H9 (cell line): Measurements from ENCODE around the gene BTRC. TPM values are rescaled to one million over a fixed set of nuclear protein-coding genes. Genes with fewer than 3 reads are reported as not detected.

Experiments
- DNase-seq: peaks from one replicate; pipeline ENCODE4 v3.0.0-alpha.2; 2017
- H2AFZ ChIP-seq: one replicate; pipeline ENCODE4 v1.6.1; 2013; ENCODE audit warnings: mild to moderate bottlenecking, low read length, control low read depth, moderate library complexity
- H2AK5ac ChIP-seq: 2 replicates; pipeline ENCODE4 v1.6.1; 2013; ENCODE audit warnings: low read length, control low read depth, mixed read lengths; ENCODE audit not compliant: insufficient read length
- H2BK120ac ChIP-seq: one replicate; pipeline ENCODE4 v1.6.1; 2013; ENCODE audit warnings: low read depth, mild to moderate bottlenecking, low read length, control low read depth, inconsistent platforms; ENCODE audit not compliant: poor library complexity, severe bottlenecking
- H2BK12ac ChIP-seq: 2 replicates; pipeline ENCODE4 v1.6.1; 2013; ENCODE audit warnings: low read length, control low read depth, mixed read lengths, low read depth; ENCODE audit not compliant: insufficient read length
- H2BK15ac ChIP-seq: 2 replicates; pipeline ENCODE4 v1.6.1; 2013; ENCODE audit warnings: low read depth, low read length, control low read depth
- H2BK20ac ChIP-seq: one replicate; pipeline ENCODE4 v1.6.1; 2013; ENCODE audit warnings: low read depth, mild to moderate bottlenecking, low read length, control low read depth, inconsistent platforms; ENCODE audit not compliant: poor library complexity, severe bottlenecking
- H2BK5ac ChIP-seq: 2 replicates; pipeline ENCODE4 v1.6.1; 2013; ENCODE audit warnings: low read length, control low read depth, mixed read lengths; ENCODE audit not compliant: insufficient read length
- H3K14ac ChIP-seq: 2 replicates; pipeline ENCODE4 v1.6.1; 2013; ENCODE audit warnings: low read length, control low read depth; ENCODE audit not compliant: insufficient read depth
- H3K18ac ChIP-seq: 2 replicates; pipeline ENCODE4 v1.6.1; 2013; ENCODE audit warnings: low read depth, mild to moderate bottlenecking, mixed read lengths, low read length, control low read depth; ENCODE audit not compliant: insufficient read length
- H3K23ac ChIP-seq: 2 replicates; pipeline ENCODE4 v1.6.1; 2013; ENCODE audit warnings: low read length, control low read depth, mixed read lengths, low read depth; ENCODE audit not compliant: insufficient read length
- H3K23me2 ChIP-seq: 2 replicates; pipeline ENCODE4 v1.6.1; 2013; ENCODE audit warnings: low read depth, mild to moderate bottlenecking, mixed read lengths, low read length, control low read depth; ENCODE audit not compliant: insufficient read length, poor library complexity, severe bottlenecking
- H3K27ac ChIP-seq: 2 replicates; pipeline ENCODE4 v1.5.1; 2013; ENCODE audit warnings: low read length, control low read depth, mixed read lengths, low read depth; ENCODE audit not compliant: insufficient read length
- H3K27me3 ChIP-seq: 2 replicates; pipeline ENCODE4 v1.6.1; 2013; ENCODE audit warnings: low read length, control low read depth, inconsistent platforms; ENCODE audit not compliant: insufficient read depth
- H3K4ac ChIP-seq: 2 replicates; pipeline ENCODE4 v1.6.1; 2013; ENCODE audit warnings: low read depth, mild to moderate bottlenecking, control low read depth, inconsistent platforms, low read length, moderate library complexity
- H3K4me1 ChIP-seq: 2 replicates; pipeline ENCODE4 v1.6.1; 2013; ENCODE audit warnings: low read length, control low read depth, inconsistent platforms; ENCODE audit not compliant: insufficient read depth
- H3K4me2 ChIP-seq: 2 replicates; pipeline ENCODE4 v1.6.1; 2013; ENCODE audit warnings: low read length, control low read depth, mixed read lengths; ENCODE audit not compliant: insufficient read length, insufficient read depth
- H3K56ac ChIP-seq: 2 replicates; pipeline ENCODE4 v1.6.1; 2013; ENCODE audit warnings: low read depth, mild to moderate bottlenecking, mixed read lengths, low read length, control low read depth; ENCODE audit not compliant: insufficient read length
- H3K79me1 ChIP-seq: 2 replicates; pipeline ENCODE4 v1.6.1; 2013; ENCODE audit warnings: low read depth, mild to moderate bottlenecking, moderate library complexity, low read length, control low read depth, inconsistent platforms; ENCODE audit not compliant: insufficient read depth, poor library complexity, severe bottlenecking
- H3K79me2 ChIP-seq: 2 replicates; pipeline ENCODE4 v1.6.1; 2013; ENCODE audit warnings: low read length, control low read depth, inconsistent platforms; ENCODE audit not compliant: insufficient read depth
- H3K9ac ChIP-seq: 2 replicates; pipeline ENCODE4 v1.6.1; 2013; ENCODE audit warnings: low read length, control low read depth, mixed read lengths; ENCODE audit not compliant: insufficient read length; ENCODE audit errors: extremely low read depth
- H3K9me3 ChIP-seq: one replicate; pipeline ENCODE4 v1.6.1; 2013; ENCODE audit warnings: low read depth, low read length, inconsistent platforms; ENCODE audit not compliant: control insufficient read depth
- H3T11ph ChIP-seq: one replicate; pipeline ENCODE4 v1.6.1; 2013; ENCODE audit warnings: mild to moderate bottlenecking, low read length, control low read depth, inconsistent platforms
- H4K20me1 ChIP-seq: one replicate; pipeline ENCODE4 v1.6.1; 2013; ENCODE audit not compliant: control insufficient read depth, insufficient read length, insufficient read depth
- H4K5ac ChIP-seq: 2 replicates; pipeline ENCODE4 v1.6.1; 2013; ENCODE audit warnings: low read depth, mild to moderate bottlenecking, mixed read lengths, low read length, control low read depth; ENCODE audit not compliant: insufficient read length
- H4K8ac ChIP-seq: replicated peaks from 2 replicates; pipeline ENCODE4 v1.6.1; 2013; ENCODE audit warnings: low read length, control low read depth, mixed read lengths, low read depth; ENCODE audit not compliant: insufficient read length
- H4K91ac ChIP-seq: 2 replicates; pipeline ENCODE4 v1.6.1; 2013; ENCODE audit warnings: low read depth, mild to moderate bottlenecking, moderate library complexity, mixed read lengths, low read length, control low read depth; ENCODE audit not compliant: insufficient read length
- H3K27ac Mint-ChIP-seq, 3 experiments: 2 replicates in 2 of 3; 3 replicates in 1 of 3; pipeline ENCODE4 v1.8.0; 2020 to 2021; ENCODE audit warnings: mixed read lengths in 3 of 3, mild to moderate bottlenecking in 1 of 3, moderate library complexity in 1 of 3
- H3K27me3 Mint-ChIP-seq: 2 replicates; pipeline ENCODE4 v1.8.0; 2021; ENCODE audit warnings: low read depth, mild to moderate bottlenecking, moderate library complexity, mixed read lengths
- H3K36me3 Mint-ChIP-seq, 3 experiments: 2 replicates in 2 of 3; 3 replicates in 1 of 3; pipeline ENCODE4 v1.8.0; 2020 to 2021; ENCODE audit warnings: low read depth in 3 of 3, mixed read lengths in 3 of 3; ENCODE audit not compliant: insufficient read depth in 1 of 3
- H3K4me1 Mint-ChIP-seq, 2 experiments: 2 replicates each; pipeline ENCODE4 v1.8.0; 2020; ENCODE audit warnings: mixed read lengths in 2 of 2
- H3K4me3 Mint-ChIP-seq, 2 experiments: 2 replicates in 1 of 2; 3 replicates in 1 of 2; pipeline ENCODE4 v1.8.0; 2020 to 2021; ENCODE audit warnings: mild to moderate bottlenecking in 2 of 2, mixed read lengths in 2 of 2, moderate library complexity in 1 of 2
- H3K9me3 Mint-ChIP-seq, 2 experiments: 2 replicates in 1 of 2; 3 replicates in 1 of 2; pipeline ENCODE4 v1.8.0; 2020; ENCODE audit warnings: mild to moderate bottlenecking in 2 of 2, mixed read lengths in 2 of 2, moderate library complexity in 1 of 2
- WGBS: extraction: QIAGEN DNeasy Blood & Tissue Kit; methylation state at CpG from one replicate; pipeline ENCODE4 v1.1.7; 2013; ENCODE audit warnings: missing lambda C conversion rate, low lambda C conversion rate, mixed read lengths; ENCODE audit not compliant: insufficient read length; ENCODE audit errors: extremely low coverage; 5-methylcytosine and 5-hydroxymethylcytosine counted together
- total RNA-seq: library from RNA; stranded (reverse); gene quantifications from 2 replicates; pipeline ENCODE4 v1.2.1, GENCODE V29; 2021
- TF ChIP-seq, protein P1 (sequence below): fragments of 200-600 bp; sonication (generic); conservative IDR thresholded peaks from 3 replicates; pipeline ENCODE4 v1.8.0; 2021; ENCODE audit warnings: antibody characterized with exemption, mild to moderate bottlenecking

Gene BTRC
- total RNA-seq, 1 experiment from 2014 or later, result 24.2 TPM

DNA sequence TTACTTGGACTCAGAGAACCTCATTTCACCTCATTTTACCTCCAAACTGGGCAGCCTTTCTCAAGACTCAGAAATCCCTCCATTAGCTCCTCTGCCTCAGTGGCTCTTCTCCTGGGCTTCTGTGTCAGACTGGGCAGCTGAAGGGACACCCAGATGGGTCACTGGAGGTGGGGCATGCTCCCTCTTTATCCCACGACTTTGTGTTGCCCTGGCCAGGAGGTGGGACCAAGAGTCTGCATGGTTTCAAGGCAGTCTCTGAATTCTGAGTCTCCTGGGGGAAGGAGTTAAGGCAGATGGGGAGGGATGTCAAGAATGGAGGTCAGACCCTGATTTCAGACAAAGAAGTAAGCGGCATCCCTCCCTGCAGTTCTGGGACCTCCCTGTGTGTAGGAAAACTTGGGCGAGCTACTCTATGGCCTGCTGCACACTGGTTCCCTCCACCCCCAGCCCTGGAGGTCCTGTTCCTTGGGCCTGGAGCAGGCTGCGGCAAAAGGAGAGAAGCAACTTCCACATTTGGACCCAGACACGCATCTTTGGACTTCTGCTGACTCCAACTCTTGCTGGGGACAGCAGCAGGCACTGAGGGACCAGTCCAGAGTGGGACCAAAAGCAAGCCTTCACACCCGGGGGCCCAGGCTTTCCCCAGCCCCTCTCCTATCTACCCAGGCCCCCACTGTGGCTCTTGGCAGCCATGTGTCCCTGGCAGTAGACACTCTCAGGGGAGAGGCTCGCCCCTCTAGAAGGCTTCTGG lies 223.3 kb downstream of the BTRC start:
- H3K27me3 Mint-ChIP-seq, result peaks cover 22% of the 10 kb centered on the region
- H3K4me3 Mint-ChIP-seq, result no peak overlapping the region
- H3K23me2 ChIP-seq, result no peaks in the 10 kb centered on the region
- no peak overlapping the region for H4K5ac ChIP-seq
- H3K4me1 ChIP-seq, result 0 out of 2 replicates have a peak, but pooled peaks cover 2% of the 10 kb centered on the region
- H2BK120ac ChIP-seq, result no peak overlapping the region
- no peak overlapping the region for H2AFZ ChIP-seq
- H3K27ac Mint-ChIP-seq, result peak overlapping the region in 1 of 3 experiments; percentile 65; a peak in 1 of 7 replicates
- H2BK5ac ChIP-seq, result no peak overlapping the region
- TF ChIP-seq, protein P1, sequence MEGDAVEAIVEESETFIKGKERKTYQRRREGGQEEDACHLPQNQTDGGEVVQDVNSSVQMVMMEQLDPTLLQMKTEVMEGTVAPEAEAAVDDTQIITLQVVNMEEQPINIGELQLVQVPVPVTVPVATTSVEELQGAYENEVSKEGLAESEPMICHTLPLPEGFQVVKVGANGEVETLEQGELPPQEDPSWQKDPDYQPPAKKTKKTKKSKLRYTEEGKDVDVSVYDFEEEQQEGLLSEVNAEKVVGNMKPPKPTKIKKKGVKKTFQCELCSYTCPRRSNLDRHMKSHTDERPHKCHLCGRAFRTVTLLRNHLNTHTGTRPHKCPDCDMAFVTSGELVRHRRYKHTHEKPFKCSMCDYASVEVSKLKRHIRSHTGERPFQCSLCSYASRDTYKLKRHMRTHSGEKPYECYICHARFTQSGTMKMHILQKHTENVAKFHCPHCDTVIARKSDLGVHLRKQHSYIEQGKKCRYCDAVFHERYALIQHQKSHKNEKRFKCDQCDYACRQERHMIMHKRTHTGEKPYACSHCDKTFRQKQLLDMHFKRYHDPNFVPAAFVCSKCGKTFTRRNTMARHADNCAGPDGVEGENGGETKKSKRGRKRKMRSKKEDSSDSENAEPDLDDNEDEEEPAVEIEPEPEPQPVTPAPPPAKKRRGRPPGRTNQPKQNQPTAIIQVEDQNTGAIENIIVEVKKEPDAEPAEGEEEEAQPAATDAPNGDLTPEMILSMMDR, result no peak
- no peak overlapping the region for H3K14ac ChIP-seq
- no peaks in the 10 kb centered on the region for H3K79me1 ChIP-seq
- H3K23ac ChIP-seq, result no peak overlapping the region
- no peak overlapping the region for H4K91ac ChIP-seq
- no peak overlapping the region for H3K56ac ChIP-seq
- no peaks in the 10 kb centered on the region for H3K9me3 ChIP-seq
- no peak overlapping the region for H3K27ac ChIP-seq
- no peak overlapping the region for H2AK5ac ChIP-seq
- H4K8ac ChIP-seq, result no peak overlapping the region
- H3K4ac ChIP-seq, result no peak overlapping the region
- no peak for DNase-seq
- H3K9me3 Mint-ChIP-seq, result peaks cover 3 to 8% of the 10 kb centered on the region in 2 experiments; a peak in 4 of 5 replicates
- no peak overlapping the region for H3K4me2 ChIP-seq
- no CpG with 5 or more reads among the region's 7 CpGs for WGBS
- H3T11ph ChIP-seq, result no peak overlapping the region
- H3K4me1 Mint-ChIP-seq, result peaks cover 28 to 42% of the 10 kb centered on the region in 2 experiments
- H3K9ac ChIP-seq, result no peak overlapping the region
- no peak overlapping the region for H3K18ac ChIP-seq
- H3K36me3 Mint-ChIP-seq, result peaks cover 18 to 48% (median 36%) of the 10 kb centered on the region in 3 experiments
- peaks cover 3% of the 10 kb centered on the region for H4K20me1 ChIP-seq
- no peak overlapping the region for H2BK15ac ChIP-seq
- peaks cover 3% of the 10 kb centered on the region; the same call in 1 of the 2 replicates for H3K27me3 ChIP-seq
- no peaks in the 10 kb centered on the region for H3K79me2 ChIP-seq
- H2BK20ac ChIP-seq, result no peak overlapping the region
- H2BK12ac ChIP-seq, result no peak overlapping the region
